IMR-90 (cell line): ENCODE data around the gene CEMIP2. TPM values are rescaled to one million over a fixed set of nuclear protein-coding genes. Genes with fewer than 3 reads are reported as not detected.

Experiments
- ATAC-seq: fragments of 200-7000 bp; cut with Tn5 transposase; 2 replicates; pipeline ENCODE4 v1.9.1; 2020; ENCODE audit warnings: low read depth, mild to moderate bottlenecking, moderate library complexity
- BruUV-seq: library from RNA; stranded (reverse); fragments of 400-500 nt; replicated peaks from 2 replicates; lab custom pipeline; 2021; lab: Mats Ljungman, UMichigan
- CTCF ChIA-PET: fragments of 300-600 bp; formaldehyde crosslinking; extraction: SDS; loops from one replicate; lab custom pipeline; 2021; ENCODE audit warnings: antibody characterized with exemption; lab: Yijun Ruan, JAX
- POLR2A ChIA-PET: fragments of 300-600 bp; sonication (Branson Sonifier 250); formaldehyde crosslinking; loops from one replicate; lab custom pipeline; 2022; ENCODE audit warnings: antibody characterized with exemption; ENCODE audit not compliant: unreplicated experiment; lab: Charles Lee
- DNase-seq: peaks from one replicate; pipeline ENCODE4 v3.0.0; 2013
- H2AFZ ChIP-seq: replicated peaks from 2 replicates; pipeline ENCODE3; 2013; ENCODE audit warnings: low read length, mild to moderate bottlenecking; ENCODE audit not compliant: poor library complexity
- H2AK5ac ChIP-seq: 2 replicates; pipeline ENCODE4 v1.6.1; 2013; ENCODE audit warnings: low read depth, low read length, inconsistent platforms
- H2AK9ac ChIP-seq: replicated peaks from 2 replicates; pipeline ENCODE3; 2013; ENCODE audit warnings: mild to moderate bottlenecking, low read depth, low read length, moderate library complexity; ENCODE audit not compliant: poor library complexity
- H2BK120ac ChIP-seq: 2 replicates; pipeline ENCODE4 v1.6.1; 2013; ENCODE audit warnings: low read depth, low read length, inconsistent platforms
- H2BK15ac ChIP-seq: 3 replicates; pipeline ENCODE4 v1.6.1; 2013; ENCODE audit warnings: low read depth, low read length, inconsistent platforms
- H2BK20ac ChIP-seq: 2 replicates; pipeline ENCODE4 v1.6.1; 2013; ENCODE audit warnings: low read depth, mild to moderate bottlenecking, inconsistent platforms, low read length, moderate library complexity
- H2BK5ac ChIP-seq: 2 replicates; pipeline ENCODE4 v1.6.1; 2013; ENCODE audit warnings: mild to moderate bottlenecking, low read depth, low read length, inconsistent platforms; ENCODE audit not compliant: poor library complexity, severe bottlenecking
- H3K14ac ChIP-seq: replicated peaks from 2 replicates; pipeline ENCODE4 v1.6.1; 2013; ENCODE audit warnings: low read depth, low read length, inconsistent platforms
- H3K18ac ChIP-seq: 2 replicates; pipeline ENCODE4 v1.6.1; 2013; ENCODE audit warnings: low read depth, low read length, control low read depth
- H3K23ac ChIP-seq: 2 replicates; pipeline ENCODE4 v1.6.1; 2013; ENCODE audit warnings: low read depth, low read length, inconsistent platforms
- H3K27ac ChIP-seq: 2 replicates; pipeline ENCODE4 v1.5.1; 2013; ENCODE audit warnings: mild to moderate bottlenecking, control low read depth, low read length; ENCODE audit not compliant: insufficient read depth
- H3K27me3 ChIP-seq: 2 replicates; pipeline ENCODE4 v1.6.1; 2013; ENCODE audit warnings: low read length; ENCODE audit not compliant: control insufficient read depth, insufficient read depth
- H3K36me3 ChIP-seq: 2 replicates; pipeline ENCODE4 v1.6.1; 2013; ENCODE audit warnings: low read length, mixed read lengths; ENCODE audit not compliant: control insufficient read depth, insufficient read depth
- H3K4ac ChIP-seq: 2 replicates; pipeline ENCODE4 v1.6.1; 2013; ENCODE audit warnings: low read depth, low read length, inconsistent platforms
- H3K4me1 ChIP-seq: 2 replicates; pipeline ENCODE4 v1.6.1; 2013; ENCODE audit warnings: low read length, mixed read lengths; ENCODE audit not compliant: control insufficient read depth, insufficient read depth
- H3K4me2 ChIP-seq: 2 replicates; pipeline ENCODE4 v1.6.1; 2013; ENCODE audit warnings: low read depth, mild to moderate bottlenecking, control low read depth, low read length, moderate library complexity
- H3K4me3 ChIP-seq: 2 replicates; pipeline ENCODE4 v1.5.1; 2013; ENCODE audit warnings: low read depth, mild to moderate bottlenecking, control low read depth, low read length, moderate library complexity; ENCODE audit not compliant: insufficient read depth
- H3K56ac ChIP-seq: 2 replicates; pipeline ENCODE4 v1.6.1; 2013; ENCODE audit warnings: low read length, inconsistent platforms; ENCODE audit not compliant: insufficient read depth; ENCODE audit errors: extremely low read depth
- H3K79me1 ChIP-seq, 2 experiments: 2 replicates each; pipeline ENCODE4 v1.6.1; 2013; ENCODE audit warnings: low read length in 2 of 2, inconsistent platforms in 1 of 2, low read depth in 1 of 2
- H3K9ac ChIP-seq: 2 replicates; pipeline ENCODE4 v1.6.1; 2013; ENCODE audit warnings: low read depth, low read length, control low read depth
- H3K9me1 ChIP-seq: 2 replicates; pipeline ENCODE4 v1.6.1; 2013; ENCODE audit warnings: low read length, inconsistent platforms; ENCODE audit not compliant: insufficient read depth
- H3K9me3 ChIP-seq: 2 replicates; pipeline ENCODE4 v1.6.1; 2013; ENCODE audit warnings: low read length; ENCODE audit not compliant: control insufficient read depth, insufficient read depth
- H4K20me1 ChIP-seq: 2 replicates; pipeline ENCODE4 v1.6.1; 2013; ENCODE audit warnings: low read length, inconsistent platforms; ENCODE audit not compliant: insufficient read depth
- H4K5ac ChIP-seq: 2 replicates; pipeline ENCODE4 v1.6.1; 2013; ENCODE audit warnings: mild to moderate bottlenecking, low read depth, low read length, control low read depth
- H4K8ac ChIP-seq, 2 experiments: 2 replicates each; pipeline ENCODE4 v1.6.1; 2013; ENCODE audit warnings: low read depth in 2 of 2, low read length in 2 of 2, control low read depth in 1 of 2, inconsistent platforms in 1 of 2
- H4K91ac ChIP-seq: 2 replicates; pipeline ENCODE4 v1.6.1; 2013; ENCODE audit warnings: low read depth, low read length, inconsistent platforms; ENCODE audit not compliant: insufficient read depth
- BHLHE40 ChIP-seq: fragments of 150-350 bp; IDR thresholded peaks from 2 replicates; pipeline ENCODE4 v1.6.1; 2016; ENCODE audit warnings: mild to moderate bottlenecking, low read depth, low read length
- CEBPB ChIP-seq: IDR thresholded peaks from 2 replicates; pipeline ENCODE4 v1.6.1; 2012; ENCODE audit warnings: low read depth, low read length, improper control_type of control experiment
- CHD1 ChIP-seq: IDR thresholded peaks from 2 replicates; pipeline ENCODE4 v1.6.1; 2012; ENCODE audit warnings: low read depth, low read length, improper control_type of control experiment
- CTCF ChIP-seq: conservative IDR thresholded peaks from 2 replicates; pipeline ENCODE4 v1.5.1; 2012; ENCODE audit warnings: mild to moderate bottlenecking, low read depth, low read length, improper control_type of control experiment
- ELK1 ChIP-seq: fragments of 150-350 bp; IDR thresholded peaks from 2 replicates; pipeline ENCODE4 v1.6.1; 2016; ENCODE audit warnings: low read depth, mild to moderate bottlenecking, low read length, moderate library complexity, borderline replicate concordance
- FOS ChIP-seq: fragments of 150-350 bp; IDR thresholded peaks from 2 replicates; pipeline ENCODE4 v1.6.1; 2016; ENCODE audit warnings: low read depth, low read length
- NFE2L2 ChIP-seq: fragments of 150-350 bp; IDR thresholded peaks from 2 replicates; pipeline ENCODE4 v1.6.1; 2016; ENCODE audit warnings: low read depth, mild to moderate bottlenecking, low read length
- POLR2A ChIP-seq: IDR thresholded peaks from 2 replicates; pipeline ENCODE4 v1.6.1; 2012; ENCODE audit warnings: mild to moderate bottlenecking, low read depth, low read length
- RAD21 ChIP-seq: IDR thresholded peaks from 2 replicates; pipeline ENCODE4 v1.6.1; 2012; ENCODE audit warnings: low read length, improper control_type of control experiment
- WGBS, 2 experiments: methylation state at CpG; one replicate each; pipeline versions ENCODE4 v1.1.5 to v1.1.7; 2013; ENCODE audit warnings: missing lambda C conversion rate in 2 of 2; ENCODE audit not compliant: insufficient read length in 1 of 2; ENCODE audit errors: extremely low coverage in 2 of 2; 5-methylcytosine and 5-hydroxymethylcytosine counted together
- dilution Hi-C: fragments of 300-500 bp; cut with HindIII; formaldehyde crosslinking; loops from one replicate; pipeline ENCODE4 v1.14.3; 2018; ENCODE audit warnings: low sequenced_read_pairs; ENCODE audit not compliant: unreplicated experiment
- in situ Hi-C: fragments of 300-500 bp; cut with MboI; formaldehyde crosslinking; loops from 3 replicates; pipeline ENCODE4 v1.14.3; 2019; ENCODE audit warnings: low sequenced_read_pairs, inconsistent platforms, mixed read lengths
- intact Hi-C: fragments of 100-400 bp; cut with micrococcal nuclease; formaldehyde crosslinking; loops from 2 replicates; pipeline ENCODE4 v1.10.0; 2022
- polyA plus RNA-seq, 3 experiments: library from polyadenylated mRNA; depleted of rRNA; stranded (reverse); fragments of >200 nt; gene quantifications; 2 replicates each; pipeline ENCODE4 v1.2.3, GENCODE V29; 2012; ENCODE audit warnings: low replicate concordance in 1 of 3
- total RNA-seq: library from RNA; depleted of rRNA; stranded (reverse); fragments of >200 nt; gene quantifications from 2 replicates; pipeline ENCODE4 v1.2.3, GENCODE V29; 2012

The CEMIP2 gene
- total and polyA plus RNA-seq, 2 of the 4 experiments (the other 2 are of a cell fraction), result 65.2 to 67.4 TPM

GRCh38 chr9:71736236-71736635 is 32.1 kb downstream of the CEMIP2 start:
- no peak overlapping the region for H2AK9ac ChIP-seq
- H3K18ac ChIP-seq, result no peak overlapping the region
- H3K4ac ChIP-seq, result no peak overlapping the region
- peaks cover 11% of the 10 kb centered on the region for H3K36me3 ChIP-seq
- peaks cover 6% of the 10 kb centered on the region for H3K4me1 ChIP-seq
- WGBS, 2 experiments, result no CpG with 5 or more reads among the region's 4 CpGs
- H4K5ac ChIP-seq, result no peak overlapping the region
- no peak overlapping the region for H4K91ac ChIP-seq
- no peaks in the 10 kb centered on the region for H3K27me3 ChIP-seq
- no TSS peak for BruUV-seq
- dilution Hi-C loops, result no loop called here
- no peak overlapping the region for H2BK120ac ChIP-seq
- ChIA-PET CTCF (no interaction called here), POLR2A (interaction anchor here (0.8 kb wide), 1 partner anchor 14 kb away, joined by 3 read pairs; no protein-coding TSS in a partner anchor)
- H4K8ac ChIP-seq, result no peak overlapping the region
- intact Hi-C loops, result no loop called here
- H3K14ac ChIP-seq, result no peak overlapping the region
- H3K79me1 ChIP-seq, result peaks cover 17 to 35% of the 10 kb centered on the region in 2 experiments
- no peaks in the 10 kb centered on the region for H4K20me1 ChIP-seq
- no peak overlapping the region for H3K4me2 ChIP-seq
- no peak overlapping the region; the same call in 1 of the 2 replicates for H2BK20ac ChIP-seq
- in situ Hi-C loops, result loop anchor here (25.0 kb wide), 3 partner anchors 826 to 1449 kb away; no protein-coding TSS in a partner anchor
- ATAC-seq (no peak), DNase-seq (no peak)
- no peak overlapping the region for H3K9ac ChIP-seq
- TF ChIP-seq BHLHE40 (no peak), POLR2A (no peak), NFE2L2 (no peak), CTCF (no peak), RAD21 (no peak), CHD1 (no peak), CEBPB (no peak), FOS (no peak), ELK1 (no peak)
- no peak overlapping the region for H3K56ac ChIP-seq
- no peak overlapping the region for H2AFZ ChIP-seq
- peaks cover 10% of the 10 kb centered on the region for H3K9me1 ChIP-seq
- no peak overlapping the region for H2AK5ac ChIP-seq
- no peak overlapping the region for H2BK5ac ChIP-seq
- H3K27ac ChIP-seq, result no peak overlapping the region
- H3K9me3 ChIP-seq, result no peaks in the 10 kb centered on the region
- H3K4me3 ChIP-seq, result no peak overlapping the region
- H3K23ac ChIP-seq, result 0 out of 2 replicates have a peak overlapping the region, but pooled peaks have one; percentile 39
- no peak overlapping the region for H2BK15ac ChIP-seq
